ENCODE results near the gene RACK1.

DNA sequence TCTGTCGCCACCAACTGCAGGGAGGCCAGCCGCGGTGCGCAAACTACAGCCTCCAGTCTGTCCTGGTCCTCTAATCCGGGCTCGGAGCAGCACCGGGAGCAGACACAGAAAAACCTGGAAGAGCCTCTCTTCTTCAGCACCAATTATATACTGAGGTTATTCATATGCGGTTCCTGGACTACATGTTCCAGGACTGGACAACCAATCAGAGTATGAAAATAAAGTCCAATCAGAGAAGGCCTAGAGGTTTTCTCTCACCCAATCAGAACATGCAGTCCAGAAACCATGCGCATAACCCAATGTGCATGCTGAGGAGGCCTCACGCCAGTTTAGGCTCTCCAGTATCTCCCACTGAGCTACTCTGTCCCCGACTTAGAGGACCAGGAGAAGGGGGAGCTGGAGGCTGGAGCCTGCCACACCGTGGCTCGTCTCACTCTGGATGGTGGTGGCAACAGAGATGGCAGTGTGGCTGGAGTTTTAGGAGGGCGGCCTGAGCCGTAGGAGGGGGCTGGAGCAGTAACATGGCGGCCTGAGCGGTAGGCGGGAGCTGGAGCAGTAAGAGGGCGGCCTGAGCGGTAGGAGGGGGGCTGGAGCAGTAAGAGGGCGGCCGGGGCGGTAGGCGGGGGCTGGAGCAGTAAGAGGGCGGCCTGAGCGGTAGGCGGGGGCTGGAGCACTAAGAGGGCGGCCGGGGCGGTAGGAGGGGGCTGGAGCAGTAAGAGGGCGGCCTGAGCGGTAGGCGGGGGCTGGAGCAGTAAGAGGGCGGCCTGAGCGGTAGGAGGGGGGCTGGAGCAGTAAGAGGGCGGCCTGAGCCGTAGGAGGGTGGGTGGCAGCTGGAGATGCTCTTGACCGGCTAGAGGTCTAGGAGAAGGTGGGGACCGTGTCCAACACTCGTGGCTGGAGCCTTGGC is 37.6 kb upstream of the RACK1 start:
- TF ChIP-seq POLR2A (IDR thresholded peaks at IDR 0.05; ENCODE audit: low read depth, low read length) (no peak), EZH2 (IDR thresholded peaks at IDR 0.05; ENCODE audit: borderline replicate concordance, low read depth, low read length, severe bottlenecking) (no peak), POLR2AphosphoS5 (IDR thresholded peaks at IDR 0.05; ENCODE audit: insufficient read depth, low read depth, low read length) (no peak)
- TF ChIP-seq, protein P1, sequence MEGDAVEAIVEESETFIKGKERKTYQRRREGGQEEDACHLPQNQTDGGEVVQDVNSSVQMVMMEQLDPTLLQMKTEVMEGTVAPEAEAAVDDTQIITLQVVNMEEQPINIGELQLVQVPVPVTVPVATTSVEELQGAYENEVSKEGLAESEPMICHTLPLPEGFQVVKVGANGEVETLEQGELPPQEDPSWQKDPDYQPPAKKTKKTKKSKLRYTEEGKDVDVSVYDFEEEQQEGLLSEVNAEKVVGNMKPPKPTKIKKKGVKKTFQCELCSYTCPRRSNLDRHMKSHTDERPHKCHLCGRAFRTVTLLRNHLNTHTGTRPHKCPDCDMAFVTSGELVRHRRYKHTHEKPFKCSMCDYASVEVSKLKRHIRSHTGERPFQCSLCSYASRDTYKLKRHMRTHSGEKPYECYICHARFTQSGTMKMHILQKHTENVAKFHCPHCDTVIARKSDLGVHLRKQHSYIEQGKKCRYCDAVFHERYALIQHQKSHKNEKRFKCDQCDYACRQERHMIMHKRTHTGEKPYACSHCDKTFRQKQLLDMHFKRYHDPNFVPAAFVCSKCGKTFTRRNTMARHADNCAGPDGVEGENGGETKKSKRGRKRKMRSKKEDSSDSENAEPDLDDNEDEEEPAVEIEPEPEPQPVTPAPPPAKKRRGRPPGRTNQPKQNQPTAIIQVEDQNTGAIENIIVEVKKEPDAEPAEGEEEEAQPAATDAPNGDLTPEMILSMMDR (IDR thresholded peaks at IDR 0.05; ENCODE audit: extremely low read depth in 1 of 2, insufficient read depth in 1 of 2, low read depth in 1 of 2, low read length in 2 of 2): no peak
- TF ChIP-seq, protein P2, sequence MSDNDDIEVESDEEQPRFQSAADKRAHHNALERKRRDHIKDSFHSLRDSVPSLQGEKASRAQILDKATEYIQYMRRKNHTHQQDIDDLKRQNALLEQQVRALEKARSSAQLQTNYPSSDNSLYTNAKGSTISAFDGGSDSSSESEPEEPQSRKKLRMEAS (IDR thresholded peaks at IDR 0.05; ENCODE audit: insufficient read depth, insufficient read length): no peak

All from endothelial cell of umbilical vein (primary cell).